NCI-H526 treated with DMSO at 0.1 percent for 48 hours (cell line): ENCODE results near the gene EHMT2.
A peak's percentile ranks its signal among the peaks of the same experiment; 100 is the strongest.
"Not testable (repeated sequence)": the region's sequence is repeated elsewhere in the genome, so short reads cannot be mapped to it uniquely, and the experiment has no call there.

Source experiments
- DNase-seq: peaks from one replicate; lab custom pipeline; 2025; lab: John Stamatoyannopoulos, UW

Gene EHMT2

DNA sequence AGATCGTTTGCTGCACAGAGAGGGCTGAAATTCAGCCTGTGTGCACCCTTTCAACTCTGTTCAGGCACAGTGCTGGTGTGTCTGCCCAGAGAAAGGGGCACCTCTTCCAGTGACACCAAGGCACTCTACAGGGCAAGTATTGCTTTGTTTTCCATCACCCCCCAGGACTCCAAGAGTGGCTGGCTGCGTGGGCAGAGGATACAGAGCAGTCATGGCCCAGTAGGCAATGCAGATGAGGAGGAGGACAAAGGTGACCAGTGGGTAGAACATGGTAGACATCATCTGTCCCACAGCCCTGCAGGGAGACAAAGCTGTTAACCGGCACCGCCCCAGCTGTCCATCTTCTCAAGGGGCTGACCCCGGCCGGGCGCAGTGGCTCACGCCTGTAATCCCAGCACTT is 28.2 kb downstream of the EHMT2 start:
- DNase-seq, result no peak

- not testable (repeated sequence) for DNase-seq
These were observed 28.9 kb downstream of the EHMT2 start for GRCh38 chr6:31868658-31868971.

DNA sequence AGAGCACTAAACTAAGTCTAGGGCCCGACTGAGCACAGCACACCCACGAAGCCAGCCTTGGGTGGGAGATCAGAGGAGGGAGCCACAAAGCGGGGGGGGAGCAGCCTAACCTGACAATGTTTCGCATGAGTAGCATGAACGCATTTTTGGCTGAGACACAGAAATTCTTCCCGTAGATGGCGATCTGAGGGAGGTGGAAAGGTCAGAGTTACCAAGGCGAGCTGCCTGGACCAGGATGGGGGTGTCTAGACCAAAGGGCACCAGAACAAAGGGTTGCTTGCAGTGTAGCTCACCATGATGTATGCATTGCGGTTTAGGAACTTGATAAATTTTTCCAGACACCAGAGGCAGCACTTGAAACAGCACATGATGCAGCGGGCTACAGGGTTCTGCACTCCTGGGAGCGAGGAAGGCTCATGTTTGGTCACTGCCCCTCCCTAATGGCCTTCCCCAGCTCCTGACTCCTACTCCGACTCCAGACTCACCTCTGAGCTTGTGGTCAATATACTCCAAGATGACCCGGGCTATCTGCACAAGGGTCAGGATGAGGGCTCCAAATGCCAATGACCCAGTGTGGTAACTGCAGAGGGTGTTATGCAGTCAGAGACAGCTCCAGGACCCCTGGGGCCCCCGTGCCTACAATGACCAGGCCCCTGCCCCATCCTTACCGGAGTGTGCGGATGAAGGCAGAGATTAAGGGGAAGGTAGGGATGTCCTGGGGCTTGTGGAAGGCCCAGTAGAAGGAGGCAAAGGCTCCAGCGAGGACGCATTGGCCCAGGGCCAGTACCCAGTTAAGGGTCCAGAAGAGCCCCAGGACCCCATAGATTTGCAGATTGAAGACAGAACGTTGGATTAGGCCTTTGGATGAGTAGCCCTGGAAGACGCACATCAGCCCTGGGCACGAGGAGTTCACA is 32.0 kb downstream of the EHMT2 start:
- no peak for DNase-seq

GRCh38 chr6:31864818-31865204 is 32.7 kb downstream of the EHMT2 start:
- no peak for DNase-seq

GRCh38 chr6:31864123-31864562 is 33.4 kb downstream of the EHMT2 start:
- not testable (repeated sequence) for DNase-seq

GRCh38 chr6:31862344-31863235 is 34.9 kb downstream of the EHMT2 start, which contains the start of gene NEU1:
Gene NEU1 (minus strand): TSS chr6:31862821. CDS start chr6:31862776, 45 bp downstream.
- DNase-seq, result peak; percentile 99

DNA sequence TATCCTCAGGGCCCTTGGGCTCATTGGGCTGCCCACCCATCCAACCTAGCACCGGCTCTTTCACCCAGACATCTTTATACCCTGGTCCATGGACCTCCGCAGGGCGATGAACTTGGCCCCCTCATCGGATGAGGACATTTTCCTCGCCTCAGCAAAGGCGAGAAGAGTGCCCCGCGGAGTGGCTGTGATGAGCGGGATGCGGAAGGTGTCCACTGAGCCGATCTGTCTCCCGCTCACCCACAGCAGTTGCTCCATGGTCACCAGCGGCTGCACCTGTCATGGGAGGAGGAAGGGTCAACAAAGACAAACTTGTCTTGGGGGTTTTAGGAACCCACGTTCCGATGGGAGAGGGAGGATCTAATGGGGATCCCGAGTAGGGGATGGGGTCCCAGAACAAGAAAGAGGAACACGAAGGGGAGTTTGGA is 35.6 kb downstream of the EHMT2 start:
- no peak for DNase-seq

GRCh38 chr6:31861150-31861549 is 36.3 kb downstream of the EHMT2 start:
- DNase-seq, result no peak

GRCh38 chr6:31860349-31860748 is 37.1 kb downstream of the EHMT2 start:
- DNase-seq, result no peak

DNA sequence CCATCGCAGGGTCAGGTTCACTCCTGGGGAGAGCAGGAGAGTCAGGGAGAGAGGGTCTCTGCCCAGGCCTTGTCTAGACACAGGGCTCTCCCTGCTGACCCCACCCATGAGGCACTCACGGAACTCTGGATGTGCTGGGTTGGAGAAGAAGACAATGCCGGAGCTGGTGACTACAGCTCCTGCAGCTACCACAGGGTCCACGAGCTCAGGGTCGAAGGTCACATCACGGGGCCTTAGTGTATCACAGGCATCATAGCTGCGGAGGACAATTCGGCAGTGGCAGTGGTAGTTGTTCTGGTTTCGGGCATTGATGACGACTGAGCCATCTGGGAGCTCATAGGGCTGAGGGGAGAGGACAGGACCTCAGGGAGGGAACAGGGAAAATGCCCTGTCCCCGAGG is 37.6 kb downstream of the EHMT2 start:
- no peak for DNase-seq

DNA sequence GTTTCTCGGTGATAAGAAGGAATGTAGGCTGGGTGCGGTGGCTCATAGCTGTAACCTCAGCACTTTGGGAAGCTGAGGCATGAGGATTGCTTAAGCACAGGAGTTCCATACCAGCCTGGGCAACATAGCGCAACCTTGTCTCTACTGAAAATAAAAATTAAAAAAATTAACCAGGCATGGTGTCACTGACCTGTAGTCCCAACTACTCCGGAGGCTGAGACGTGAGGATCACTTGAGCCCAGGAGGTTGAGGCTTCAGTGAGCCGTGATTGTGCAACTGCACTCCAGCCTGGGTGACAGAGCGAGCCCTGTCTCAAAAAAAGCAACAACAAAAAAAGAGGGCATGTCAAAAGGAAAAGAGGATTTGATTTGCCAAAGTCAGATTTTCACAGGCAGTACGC is 38.8 kb downstream of the EHMT2 start:
- DNase-seq, result no peak

- DNase-seq, result not testable (repeated sequence)
These were observed 39.7 kb downstream of the EHMT2 start for GRCh38 chr6:31857774-31858173.

DNA sequence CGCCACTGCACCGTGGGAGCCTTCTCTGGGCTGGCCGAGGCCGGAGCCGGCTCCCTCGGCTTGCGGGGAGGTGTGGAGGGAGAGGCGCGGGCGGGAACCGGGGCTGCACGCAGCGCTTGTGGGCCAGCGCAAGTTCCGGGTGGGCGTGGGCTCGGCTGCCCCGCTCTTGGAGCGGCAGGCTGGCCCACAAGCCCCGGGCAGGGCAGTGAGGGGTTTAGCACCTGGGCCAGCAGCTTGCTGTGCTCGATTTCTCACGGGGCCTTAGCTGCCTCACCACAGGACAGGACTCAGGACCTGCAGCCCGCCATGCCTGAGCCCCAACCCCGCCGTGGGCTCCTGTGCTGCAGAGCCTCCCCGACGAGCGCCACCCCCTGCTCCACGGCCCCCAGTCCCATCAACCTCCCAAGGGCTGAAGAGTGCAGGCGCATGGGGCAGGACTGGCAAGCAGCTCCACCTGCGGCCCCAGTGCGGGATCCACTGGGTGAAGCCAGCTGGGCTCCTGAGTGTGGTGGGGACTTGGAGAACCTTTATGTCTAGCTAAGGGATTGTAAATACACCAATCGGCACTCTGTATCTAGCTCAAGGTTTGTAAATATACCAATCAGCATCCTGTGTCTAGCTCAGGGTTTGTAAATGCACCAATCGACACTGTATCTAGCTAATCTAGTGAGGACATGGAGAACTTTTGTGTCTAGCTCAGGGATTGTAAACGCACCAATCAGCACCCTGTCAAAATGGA is 45.3 kb downstream of the EHMT2 start:
- DNase-seq, result not testable (repeated sequence)

DNA sequence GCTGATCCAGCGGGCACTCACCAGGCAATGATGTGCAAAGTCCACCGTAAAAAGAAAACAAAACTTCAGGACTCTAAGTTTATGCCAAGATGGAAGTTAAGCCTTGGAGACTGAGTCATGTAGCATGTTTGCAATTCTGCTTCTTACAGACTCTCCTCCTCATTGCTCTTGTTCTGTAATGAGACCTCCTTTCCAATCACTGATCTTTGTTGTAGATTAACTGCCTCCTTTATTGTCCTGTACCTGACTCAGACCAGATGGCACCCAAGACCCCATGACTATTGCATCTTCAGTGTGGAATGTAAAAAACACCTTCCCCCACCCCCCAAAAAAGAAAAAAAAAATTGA is 46.0 kb downstream of the EHMT2 start:
- no peak for DNase-seq

- DNase-seq, result no peak
These were observed 46.6 kb downstream of the EHMT2 start for GRCh38 chr6:31850765-31851484.

DNA sequence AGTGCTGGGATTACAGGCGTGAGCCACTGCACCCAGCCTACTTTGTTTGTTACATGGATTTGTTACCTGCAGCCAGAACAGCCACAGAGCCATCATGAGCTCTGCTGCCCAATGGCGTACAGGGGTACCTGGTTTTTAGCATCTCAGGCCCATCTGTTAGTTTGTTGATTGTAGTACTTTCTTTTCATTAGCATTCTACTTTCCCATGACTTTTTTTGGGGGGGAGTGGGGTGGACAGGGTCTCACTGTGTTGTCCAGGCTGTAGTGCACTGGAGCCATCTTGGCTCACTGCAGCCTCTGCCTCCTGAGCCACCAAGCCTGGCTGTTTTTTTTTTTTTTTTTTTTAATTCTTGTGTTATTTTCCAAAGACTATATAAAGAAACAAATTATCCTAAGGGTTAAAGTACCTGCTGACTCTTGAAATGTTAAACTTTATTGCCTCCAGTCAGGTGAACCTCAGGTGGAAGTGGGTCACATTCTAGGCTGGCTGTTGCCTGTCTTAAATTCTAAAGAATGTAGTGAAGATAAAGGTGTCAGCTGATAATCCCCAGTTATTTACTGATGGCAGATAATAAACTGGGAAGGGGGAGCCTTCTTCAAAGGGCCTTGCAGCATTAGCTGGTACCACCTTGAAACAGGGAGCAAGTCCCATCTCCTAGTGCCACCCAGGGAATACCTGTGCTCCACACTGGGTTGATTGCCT is 50.1 kb downstream of the EHMT2 start:
- no peak for DNase-seq

GRCh38 chr6:31844507-31844906 is 53.0 kb downstream of the EHMT2 start:
- no peak for DNase-seq

DNA sequence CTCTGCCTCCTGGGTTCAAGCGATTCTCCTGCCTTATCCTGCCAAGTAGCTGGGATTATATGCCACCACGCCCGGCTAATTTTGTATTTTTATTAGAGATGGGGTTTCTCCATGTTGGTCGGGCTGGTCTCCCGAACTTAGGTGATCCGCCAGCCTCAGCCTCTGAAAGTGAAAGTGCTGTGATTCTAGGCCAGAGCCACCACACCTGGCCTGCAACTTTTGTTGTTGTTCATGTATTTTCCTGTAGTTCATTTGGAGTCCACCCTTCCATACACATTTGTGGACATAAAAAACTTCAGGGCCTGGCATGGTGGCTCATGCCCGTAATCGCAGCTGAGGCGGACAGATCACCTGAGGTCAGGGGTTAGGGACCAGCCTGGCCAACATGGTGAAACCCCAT is 55.4 kb downstream of the EHMT2 start:
- DNase-seq, result no peak

DNA sequence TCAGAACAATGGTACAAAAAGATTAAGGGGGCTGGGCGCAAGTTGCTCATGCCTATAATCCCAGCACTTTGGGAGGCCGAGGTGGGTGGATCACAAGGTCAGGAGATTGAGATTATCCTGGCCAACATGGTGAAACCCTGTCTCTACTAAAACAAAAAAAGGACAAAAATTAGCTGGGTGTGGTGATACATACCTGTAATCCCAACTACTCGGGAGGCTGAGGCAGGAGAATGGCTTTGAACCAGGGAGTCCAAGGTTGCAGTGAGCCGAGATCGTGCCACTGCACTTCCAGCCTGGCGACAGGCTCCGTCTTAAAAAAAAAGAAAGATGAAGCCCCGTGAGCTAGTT is 57.7 kb downstream of the EHMT2 start:
- not testable (repeated sequence) for DNase-seq

DNA sequence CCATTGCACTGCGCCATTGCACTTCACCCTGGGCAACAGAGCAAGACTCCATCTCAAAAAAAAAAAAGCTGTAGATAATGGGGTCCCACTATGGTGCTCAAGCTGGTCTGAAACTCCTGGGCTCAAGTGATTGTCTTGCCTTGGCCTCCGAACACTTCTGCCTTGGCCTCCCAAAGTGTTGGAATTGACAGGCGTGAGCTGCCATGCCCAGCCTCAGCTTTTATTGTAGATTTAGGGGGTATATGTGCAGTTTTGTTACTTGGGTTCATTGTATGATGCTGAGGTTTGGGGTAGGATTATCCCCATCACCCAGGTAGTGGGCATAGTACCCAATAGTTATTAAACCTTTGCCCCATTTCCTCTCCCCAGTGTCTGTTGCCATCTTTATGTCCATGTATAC is 58.5 kb downstream of the EHMT2 start:
- no peak for DNase-seq

DNA sequence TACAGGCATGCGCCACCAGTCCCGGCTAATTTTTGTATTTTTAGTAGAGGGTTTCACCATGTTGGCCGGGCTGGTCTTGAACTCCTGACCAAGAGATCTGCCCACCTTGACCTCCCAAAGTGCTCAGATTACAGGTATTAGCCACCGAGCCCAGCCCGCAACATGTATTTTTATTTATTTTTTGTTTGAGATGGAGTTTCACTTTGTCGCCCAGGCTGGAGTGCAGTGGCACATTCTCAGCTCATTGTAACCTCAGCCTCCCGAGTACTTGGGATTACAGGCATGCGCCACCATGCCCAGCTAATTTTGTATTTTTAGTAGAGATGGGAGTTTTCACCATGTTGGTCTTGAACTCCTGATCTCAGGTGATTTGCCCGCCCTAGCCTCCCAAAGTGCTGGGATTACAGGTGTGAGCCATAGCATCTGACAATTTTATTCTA is 59.4 kb downstream of the EHMT2 start:
- not testable (repeated sequence) for DNase-seq
